Activated CD4-positive, alpha-beta T cell treated with anti-CD3 and anti-CD28 coated beads, Interleukin-2, amount 50 U/mL, for 16 hours (primary cell): Measurements from ENCODE around the gene RNF7.
"Not testable (repeated sequence)": the region's sequence is repeated elsewhere in the genome, so short reads cannot be mapped to it uniquely, and the experiment has no call there.

Source experiments
- DNase-seq: peaks from one replicate; pipeline ENCODE4 v3.0.0-alpha.2; 2020

The RNF7 gene

GRCh38 chr3:141783632-141784031 is 45.5 kb downstream of the RNF7 start:
- no peak for DNase-seq

DNA sequence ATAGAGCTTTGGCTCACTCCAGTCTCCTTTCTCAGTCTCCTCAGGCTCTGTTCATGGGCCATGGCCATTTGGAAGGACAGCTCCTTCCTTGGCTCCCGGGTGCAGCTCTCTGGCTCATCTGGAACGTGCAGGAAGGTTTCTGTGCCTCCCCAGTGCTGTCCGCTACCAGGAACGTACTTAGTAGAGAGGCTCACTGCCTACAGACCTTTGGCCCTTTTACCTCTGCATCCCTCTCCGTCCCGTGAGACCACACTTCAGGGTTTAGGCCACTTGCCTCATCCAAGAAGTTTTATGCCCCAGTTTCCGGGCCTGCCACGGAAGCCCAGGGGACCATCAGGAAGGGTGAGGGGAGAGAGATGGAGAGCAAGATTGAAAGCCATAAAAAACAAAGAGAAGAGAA is 46.0 kb downstream of the RNF7 start:
- DNase-seq, result no peak

- DNase-seq, result no peak
These were observed 46.4 kb downstream of the RNF7 start for GRCh38 chr3:141784531-141784930.

DNA sequence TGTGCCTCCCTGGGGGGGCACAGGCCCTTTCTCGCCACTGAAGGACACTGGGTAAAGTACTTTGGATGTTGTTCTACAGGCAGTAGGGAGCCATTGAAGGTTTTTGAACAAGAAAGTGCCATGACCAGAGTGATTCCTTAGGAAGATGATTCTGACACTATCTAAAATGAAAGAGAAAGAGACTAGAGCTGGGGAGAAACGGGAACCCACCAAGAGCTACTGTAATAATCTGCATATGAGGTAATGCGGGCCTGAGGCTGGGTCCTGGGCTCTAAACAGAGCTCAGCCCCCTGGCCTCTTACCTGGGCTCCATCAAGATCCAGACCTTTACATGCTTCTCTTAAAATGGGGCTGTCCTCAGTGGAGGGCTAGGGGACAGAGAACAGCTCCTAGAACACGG is 50.1 kb downstream of the RNF7 start:
- DNase-seq, result no peak

GRCh38 chr3:141788750-141789149 is 50.7 kb downstream of the RNF7 start:
- DNase-seq, result not testable (repeated sequence)

GRCh38 chr3:141789281-141789680 is 51.2 kb downstream of the RNF7 start:
- no peak for DNase-seq

DNA sequence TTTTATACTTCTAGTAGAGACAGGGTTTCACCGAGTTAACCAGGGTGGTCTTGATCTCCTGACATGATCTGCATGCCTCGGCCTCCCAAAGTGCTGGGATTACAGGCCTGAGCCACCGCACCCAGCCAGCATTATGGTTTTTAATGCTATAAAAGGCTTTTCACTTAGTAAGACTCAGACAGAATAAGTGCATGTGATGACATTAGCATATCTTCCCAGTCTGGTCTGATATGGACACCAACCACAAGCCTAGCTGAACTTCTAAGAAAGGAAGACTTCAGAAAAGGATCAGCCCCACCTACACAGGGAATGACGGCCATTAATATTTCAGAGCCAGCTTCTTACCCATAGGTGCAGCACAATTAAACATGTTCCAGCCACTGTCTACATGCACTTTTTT is 52.1 kb downstream of the RNF7 start:
- no peak for DNase-seq

GRCh38 chr3:141792495-141792894 is 54.4 kb downstream of the RNF7 start:
- DNase-seq, result no peak

DNA sequence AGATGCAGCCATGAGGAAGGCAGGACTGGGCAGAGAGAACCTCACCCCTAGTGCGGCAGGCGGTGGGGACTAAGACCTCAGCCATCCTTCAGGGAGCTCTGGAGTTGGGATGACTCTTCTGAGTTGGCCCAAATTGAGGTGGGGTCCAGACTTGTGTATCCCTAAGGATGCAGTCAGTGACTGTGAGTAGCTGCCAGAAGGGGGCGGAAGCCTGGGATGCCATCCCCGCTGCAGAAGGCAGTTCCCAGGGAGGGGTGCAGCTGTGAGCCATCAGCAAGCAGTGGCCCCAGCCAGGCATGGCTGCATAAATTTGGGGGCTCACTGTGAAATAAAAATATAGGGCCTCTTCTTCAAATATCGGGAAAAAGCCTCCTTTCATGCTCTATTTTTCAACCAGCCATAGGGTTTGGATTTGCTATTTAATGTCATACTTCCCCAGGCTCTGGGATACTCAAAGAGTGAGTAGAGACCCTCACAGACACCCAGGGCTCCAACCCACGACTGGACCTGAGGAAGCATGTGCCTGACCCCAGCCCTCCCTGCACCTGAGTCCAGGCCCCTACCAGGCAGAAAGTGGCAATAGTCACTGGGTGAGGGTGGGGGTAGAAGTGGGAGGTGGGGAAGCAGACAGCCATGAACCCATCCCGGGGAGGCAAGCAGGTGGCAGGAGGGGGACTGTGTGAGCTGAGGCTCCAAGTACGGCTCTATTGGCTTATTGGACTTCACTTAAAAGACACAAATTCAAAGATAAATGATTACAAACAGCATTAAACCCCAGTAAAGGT is 55.6 kb downstream of the RNF7 start:
- DNase-seq, result no peak

GRCh38 chr3:141795276-141795675 is 57.2 kb downstream of the RNF7 start:
- DNase-seq, result no peak

GRCh38 chr3:141795741-141796080 is 57.6 kb downstream of the RNF7 start:
- no peak for DNase-seq

DNA sequence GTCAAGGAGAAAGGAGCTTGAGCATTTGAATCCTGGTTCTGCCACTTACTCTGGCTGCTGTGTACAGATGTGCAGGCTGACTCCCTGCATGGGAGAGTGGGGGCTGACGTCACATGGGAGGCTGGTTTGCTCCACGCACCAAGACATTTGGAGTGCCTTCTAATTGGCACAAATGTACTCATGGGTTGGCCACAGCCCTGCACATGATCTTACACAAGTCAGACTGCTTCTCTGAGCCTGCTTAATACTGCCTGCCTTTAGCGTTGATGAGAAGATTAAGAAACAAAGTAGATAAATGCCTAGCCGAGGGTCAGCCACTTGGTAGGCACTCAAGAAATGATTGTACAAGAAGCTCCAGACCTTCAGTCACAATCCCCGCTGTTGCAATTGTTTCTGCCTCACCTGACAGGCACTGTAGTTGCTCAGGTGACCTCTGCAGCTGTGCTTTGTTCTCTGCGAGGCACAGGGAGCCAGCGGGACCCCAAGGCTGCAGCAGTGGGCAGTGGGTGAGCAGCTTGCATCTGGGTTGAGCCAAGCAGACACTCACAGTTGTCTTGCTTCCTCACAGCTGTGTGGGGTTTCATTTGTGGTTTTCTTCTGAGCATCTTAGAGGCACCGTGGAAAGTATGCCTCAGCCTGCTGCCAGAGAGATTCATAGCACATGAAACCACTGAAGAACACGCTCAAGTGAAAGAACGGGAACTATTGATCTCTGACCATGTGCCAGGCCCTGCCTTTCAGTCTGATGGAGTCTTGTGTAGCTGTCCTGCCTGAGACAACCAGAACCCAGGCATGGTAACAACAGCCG is 58.2 kb downstream of the RNF7 start:
- DNase-seq, result peak; percentile 92
